GM12878 (cell line): Measurements from ENCODE around the gene LRRC37A3.
"Not testable (repeated sequence)": the region's sequence is repeated elsewhere in the genome, so short reads cannot be mapped to it uniquely, and the experiment has no call there.

Source experiments
- ATF3 ChIP-seq: IDR thresholded peaks from 2 replicates; pipeline ENCODE4 v1.6.1; 2011; ENCODE audit warnings: low read depth, mild to moderate bottlenecking, low read length, moderate library complexity, borderline replicate concordance; ENCODE audit errors: extremely low read depth
- BRCA1 ChIP-seq: IDR thresholded peaks from 2 replicates; pipeline ENCODE4 v1.6.1; 2011; ENCODE audit warnings: low read depth, low read length, improper control_type of control experiment
- CEBPB ChIP-seq, 2 experiments: fragments of 150-350 bp in 1 of 2; IDR thresholded peaks; 2 replicates each; pipeline ENCODE4 v1.6.1; 2012 to 2014; ENCODE audit warnings: low read depth in 2 of 2, low read length in 2 of 2, borderline replicate concordance in 1 of 2, inconsistent platforms in 1 of 2
- EGR1 ChIP-seq, 2 experiments: IDR thresholded peaks; 1 replicate in 1 of 2; 2 replicates in 1 of 2; pipeline ENCODE4 v1.6.1; 2011 to 2012; ENCODE audit warnings: low read depth in 2 of 2, low read length in 2 of 2, borderline replicate concordance in 1 of 2, mild to moderate bottlenecking in 1 of 2, moderate library complexity in 1 of 2
- EZH2 ChIP-seq: IDR thresholded peaks from 2 replicates; pipeline ENCODE4 v1.6.1; 2012; ENCODE audit warnings: low read depth, mild to moderate bottlenecking, control low read depth, inconsistent platforms, low read length, borderline replicate concordance; ENCODE audit not compliant: control insufficient read depth
- FOXM1 ChIP-seq: IDR thresholded peaks from 2 replicates; pipeline ENCODE4 v1.6.1; 2012; ENCODE audit warnings: low read depth, mild to moderate bottlenecking, inconsistent platforms, low read length, moderate library complexity
- MTA3 ChIP-seq: IDR thresholded peaks from 2 replicates; pipeline ENCODE4 v1.6.1; 2012; ENCODE audit warnings: low read length, inconsistent platforms, borderline replicate concordance
- NBN ChIP-seq: fragments of 450-650 bp; IDR thresholded peaks from 2 replicates; pipeline ENCODE4 v1.6.1; 2016
- POLR2AphosphoS5 ChIP-seq: IDR thresholded peaks from 2 replicates; pipeline ENCODE4 v1.6.1; 2011; ENCODE audit warnings: mild to moderate bottlenecking, low read length, inconsistent platforms
- TCF7 ChIP-seq: IDR thresholded peaks from 2 replicates; pipeline ENCODE4 v1.6.1; 2014; ENCODE audit warnings: antibody characterized with exemption, borderline replicate concordance
- ZZZ3 ChIP-seq: IDR thresholded peaks from 2 replicates; pipeline ENCODE4 v1.6.1; 2011; ENCODE audit warnings: low read depth; ENCODE audit not compliant: control insufficient read depth, insufficient read length
- TF ChIP-seq, protein P1 (sequence below), 3 experiments: IDR thresholded peaks in 2 of 3; conservative IDR thresholded peaks in 1 of 3; 2 replicates each; pipeline ENCODE4 v1.5.1; 2011; ENCODE audit warnings: low read depth in 3 of 3, low read length in 3 of 3, mild to moderate bottlenecking in 3 of 3, control low read depth in 2 of 3, moderate library complexity in 2 of 3, inconsistent platforms in 1 of 3, mixed read lengths in 1 of 3; ENCODE audit not compliant: control insufficient read depth in 2 of 3, insufficient read depth in 1 of 3; ENCODE audit errors: extremely low read depth in 1 of 3
- TF ChIP-seq, protein P2 (sequence below): fragments of 450-650 bp; IDR thresholded peaks from 2 replicates; pipeline ENCODE4 v1.6.1; 2017; ENCODE audit warnings: low read depth, mild to moderate bottlenecking, moderate library complexity

- not testable (repeated sequence) for TF ChIP-seq POLR2AphosphoS5; EGR1 (IDR thresholded peaks at IDR 0.05; ENCODE audit: borderline replicate concordance in 1 of 2, low read depth in 2 of 2, low read length in 2 of 2); NBN; TCF7; MTA3; FOXM1; EZH2; CEBPB (IDR thresholded peaks at IDR 0.05; ENCODE audit: borderline replicate concordance in 1 of 2, low read depth in 2 of 2, low read length in 2 of 2); ATF3; ZZZ3; BRCA1
- TF ChIP-seq, protein P1, sequence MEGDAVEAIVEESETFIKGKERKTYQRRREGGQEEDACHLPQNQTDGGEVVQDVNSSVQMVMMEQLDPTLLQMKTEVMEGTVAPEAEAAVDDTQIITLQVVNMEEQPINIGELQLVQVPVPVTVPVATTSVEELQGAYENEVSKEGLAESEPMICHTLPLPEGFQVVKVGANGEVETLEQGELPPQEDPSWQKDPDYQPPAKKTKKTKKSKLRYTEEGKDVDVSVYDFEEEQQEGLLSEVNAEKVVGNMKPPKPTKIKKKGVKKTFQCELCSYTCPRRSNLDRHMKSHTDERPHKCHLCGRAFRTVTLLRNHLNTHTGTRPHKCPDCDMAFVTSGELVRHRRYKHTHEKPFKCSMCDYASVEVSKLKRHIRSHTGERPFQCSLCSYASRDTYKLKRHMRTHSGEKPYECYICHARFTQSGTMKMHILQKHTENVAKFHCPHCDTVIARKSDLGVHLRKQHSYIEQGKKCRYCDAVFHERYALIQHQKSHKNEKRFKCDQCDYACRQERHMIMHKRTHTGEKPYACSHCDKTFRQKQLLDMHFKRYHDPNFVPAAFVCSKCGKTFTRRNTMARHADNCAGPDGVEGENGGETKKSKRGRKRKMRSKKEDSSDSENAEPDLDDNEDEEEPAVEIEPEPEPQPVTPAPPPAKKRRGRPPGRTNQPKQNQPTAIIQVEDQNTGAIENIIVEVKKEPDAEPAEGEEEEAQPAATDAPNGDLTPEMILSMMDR (IDR thresholded peaks at IDR 0.05 in 2 of 3, conservative IDR thresholded peaks at IDR 0.05 in 1 of 3; ENCODE audit: control insufficient read depth in 2 of 3, extremely low read depth in 1 of 3, insufficient read depth in 1 of 3, low read depth in 3 of 3, low read length in 3 of 3) = not testable (repeated sequence)
- TF ChIP-seq, protein P2, sequence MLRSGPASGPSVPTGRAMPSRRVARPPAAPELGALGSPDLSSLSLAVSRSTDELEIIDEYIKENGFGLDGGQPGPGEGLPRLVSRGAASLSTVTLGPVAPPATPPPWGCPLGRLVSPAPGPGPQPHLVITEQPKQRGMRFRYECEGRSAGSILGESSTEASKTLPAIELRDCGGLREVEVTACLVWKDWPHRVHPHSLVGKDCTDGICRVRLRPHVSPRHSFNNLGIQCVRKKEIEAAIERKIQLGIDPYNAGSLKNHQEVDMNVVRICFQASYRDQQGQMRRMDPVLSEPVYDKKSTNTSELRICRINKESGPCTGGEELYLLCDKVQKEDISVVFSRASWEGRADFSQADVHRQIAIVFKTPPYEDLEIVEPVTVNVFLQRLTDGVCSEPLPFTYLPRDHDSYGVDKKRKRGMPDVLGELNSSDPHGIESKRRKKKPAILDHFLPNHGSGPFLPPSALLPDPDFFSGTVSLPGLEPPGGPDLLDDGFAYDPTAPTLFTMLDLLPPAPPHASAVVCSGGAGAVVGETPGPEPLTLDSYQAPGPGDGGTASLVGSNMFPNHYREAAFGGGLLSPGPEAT = not testable (repeated sequence)
These were observed 413 bp downstream of the LRRC37A3 start for GRCh38 chr17:64918842-64919288.
